ENCODE measurements around the gene DERA.

DNA sequence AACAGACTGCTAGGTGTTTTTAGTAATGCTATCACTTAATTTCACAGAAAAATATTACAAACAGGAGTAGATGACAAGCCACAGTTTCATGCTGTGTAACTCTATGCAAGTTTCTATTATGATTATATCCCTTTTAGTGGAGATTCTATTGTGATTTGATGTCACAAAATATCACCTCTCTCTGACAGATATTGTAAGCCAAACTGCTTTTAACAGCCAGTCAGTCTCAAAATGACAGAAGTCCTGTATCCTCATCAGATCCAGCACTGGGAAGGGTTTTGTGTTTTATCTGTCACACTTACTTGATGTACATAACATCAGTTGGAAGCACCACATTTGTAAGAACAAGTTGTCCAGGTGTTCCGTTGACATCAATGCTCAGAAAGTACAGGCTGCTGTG, 164.8 kb downstream of the DERA start:
- TF ChIP-seq, protein P1, sequence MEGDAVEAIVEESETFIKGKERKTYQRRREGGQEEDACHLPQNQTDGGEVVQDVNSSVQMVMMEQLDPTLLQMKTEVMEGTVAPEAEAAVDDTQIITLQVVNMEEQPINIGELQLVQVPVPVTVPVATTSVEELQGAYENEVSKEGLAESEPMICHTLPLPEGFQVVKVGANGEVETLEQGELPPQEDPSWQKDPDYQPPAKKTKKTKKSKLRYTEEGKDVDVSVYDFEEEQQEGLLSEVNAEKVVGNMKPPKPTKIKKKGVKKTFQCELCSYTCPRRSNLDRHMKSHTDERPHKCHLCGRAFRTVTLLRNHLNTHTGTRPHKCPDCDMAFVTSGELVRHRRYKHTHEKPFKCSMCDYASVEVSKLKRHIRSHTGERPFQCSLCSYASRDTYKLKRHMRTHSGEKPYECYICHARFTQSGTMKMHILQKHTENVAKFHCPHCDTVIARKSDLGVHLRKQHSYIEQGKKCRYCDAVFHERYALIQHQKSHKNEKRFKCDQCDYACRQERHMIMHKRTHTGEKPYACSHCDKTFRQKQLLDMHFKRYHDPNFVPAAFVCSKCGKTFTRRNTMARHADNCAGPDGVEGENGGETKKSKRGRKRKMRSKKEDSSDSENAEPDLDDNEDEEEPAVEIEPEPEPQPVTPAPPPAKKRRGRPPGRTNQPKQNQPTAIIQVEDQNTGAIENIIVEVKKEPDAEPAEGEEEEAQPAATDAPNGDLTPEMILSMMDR (IDR thresholded peaks at IDR 0.05): no peak
- no peak for TF ChIP-seq POLR2A (IDR thresholded peaks at IDR 0.05)

Measured in tibial nerve (tissue), 3 donors.